H9 (cell line): ENCODE data around the gene PAK1. TPM values are rescaled to one million over a fixed set of nuclear protein-coding genes. Genes with fewer than 3 reads are reported as not detected.

Source experiments
- DNase-seq: peaks from one replicate; pipeline ENCODE4 v3.0.0-alpha.2; 2017
- H2AFZ ChIP-seq: one replicate; pipeline ENCODE4 v1.6.1; 2013; ENCODE audit warnings: mild to moderate bottlenecking, low read length, control low read depth, moderate library complexity
- H2AK5ac ChIP-seq: 2 replicates; pipeline ENCODE4 v1.6.1; 2013; ENCODE audit warnings: low read length, control low read depth, mixed read lengths; ENCODE audit not compliant: insufficient read length
- H2BK120ac ChIP-seq: one replicate; pipeline ENCODE4 v1.6.1; 2013; ENCODE audit warnings: low read depth, mild to moderate bottlenecking, low read length, control low read depth, inconsistent platforms; ENCODE audit not compliant: poor library complexity, severe bottlenecking
- H2BK12ac ChIP-seq: 2 replicates; pipeline ENCODE4 v1.6.1; 2013; ENCODE audit warnings: low read length, control low read depth, mixed read lengths, low read depth; ENCODE audit not compliant: insufficient read length
- H2BK15ac ChIP-seq: 2 replicates; pipeline ENCODE4 v1.6.1; 2013; ENCODE audit warnings: low read depth, low read length, control low read depth
- H2BK20ac ChIP-seq: one replicate; pipeline ENCODE4 v1.6.1; 2013; ENCODE audit warnings: low read depth, mild to moderate bottlenecking, low read length, control low read depth, inconsistent platforms; ENCODE audit not compliant: poor library complexity, severe bottlenecking
- H2BK5ac ChIP-seq: 2 replicates; pipeline ENCODE4 v1.6.1; 2013; ENCODE audit warnings: low read length, control low read depth, mixed read lengths; ENCODE audit not compliant: insufficient read length
- H3K14ac ChIP-seq: 2 replicates; pipeline ENCODE4 v1.6.1; 2013; ENCODE audit warnings: low read length, control low read depth; ENCODE audit not compliant: insufficient read depth
- H3K18ac ChIP-seq: 2 replicates; pipeline ENCODE4 v1.6.1; 2013; ENCODE audit warnings: low read depth, mild to moderate bottlenecking, mixed read lengths, low read length, control low read depth; ENCODE audit not compliant: insufficient read length
- H3K23ac ChIP-seq: 2 replicates; pipeline ENCODE4 v1.6.1; 2013; ENCODE audit warnings: low read length, control low read depth, mixed read lengths, low read depth; ENCODE audit not compliant: insufficient read length
- H3K23me2 ChIP-seq: 2 replicates; pipeline ENCODE4 v1.6.1; 2013; ENCODE audit warnings: low read depth, mild to moderate bottlenecking, mixed read lengths, low read length, control low read depth; ENCODE audit not compliant: insufficient read length, poor library complexity, severe bottlenecking
- H3K27ac ChIP-seq: 2 replicates; pipeline ENCODE4 v1.5.1; 2013; ENCODE audit warnings: low read length, control low read depth, mixed read lengths, low read depth; ENCODE audit not compliant: insufficient read length
- H3K27me3 ChIP-seq: 2 replicates; pipeline ENCODE4 v1.6.1; 2013; ENCODE audit warnings: low read length, control low read depth, inconsistent platforms; ENCODE audit not compliant: insufficient read depth
- H3K4ac ChIP-seq: 2 replicates; pipeline ENCODE4 v1.6.1; 2013; ENCODE audit warnings: low read depth, mild to moderate bottlenecking, control low read depth, inconsistent platforms, low read length, moderate library complexity
- H3K4me1 ChIP-seq: 2 replicates; pipeline ENCODE4 v1.6.1; 2013; ENCODE audit warnings: low read length, control low read depth, inconsistent platforms; ENCODE audit not compliant: insufficient read depth
- H3K4me2 ChIP-seq: 2 replicates; pipeline ENCODE4 v1.6.1; 2013; ENCODE audit warnings: low read length, control low read depth, mixed read lengths; ENCODE audit not compliant: insufficient read length, insufficient read depth
- H3K56ac ChIP-seq: 2 replicates; pipeline ENCODE4 v1.6.1; 2013; ENCODE audit warnings: low read depth, mild to moderate bottlenecking, mixed read lengths, low read length, control low read depth; ENCODE audit not compliant: insufficient read length
- H3K79me1 ChIP-seq: 2 replicates; pipeline ENCODE4 v1.6.1; 2013; ENCODE audit warnings: low read depth, mild to moderate bottlenecking, moderate library complexity, low read length, control low read depth, inconsistent platforms; ENCODE audit not compliant: insufficient read depth, poor library complexity, severe bottlenecking
- H3K79me2 ChIP-seq: 2 replicates; pipeline ENCODE4 v1.6.1; 2013; ENCODE audit warnings: low read length, control low read depth, inconsistent platforms; ENCODE audit not compliant: insufficient read depth
- H3K9ac ChIP-seq: 2 replicates; pipeline ENCODE4 v1.6.1; 2013; ENCODE audit warnings: low read length, control low read depth, mixed read lengths; ENCODE audit not compliant: insufficient read length; ENCODE audit errors: extremely low read depth
- H3K9me3 ChIP-seq: one replicate; pipeline ENCODE4 v1.6.1; 2013; ENCODE audit warnings: low read depth, low read length, inconsistent platforms; ENCODE audit not compliant: control insufficient read depth
- H3T11ph ChIP-seq: one replicate; pipeline ENCODE4 v1.6.1; 2013; ENCODE audit warnings: mild to moderate bottlenecking, low read length, control low read depth, inconsistent platforms
- H4K20me1 ChIP-seq: one replicate; pipeline ENCODE4 v1.6.1; 2013; ENCODE audit not compliant: control insufficient read depth, insufficient read length, insufficient read depth
- H4K5ac ChIP-seq: 2 replicates; pipeline ENCODE4 v1.6.1; 2013; ENCODE audit warnings: low read depth, mild to moderate bottlenecking, mixed read lengths, low read length, control low read depth; ENCODE audit not compliant: insufficient read length
- H4K8ac ChIP-seq: replicated peaks from 2 replicates; pipeline ENCODE4 v1.6.1; 2013; ENCODE audit warnings: low read length, control low read depth, mixed read lengths, low read depth; ENCODE audit not compliant: insufficient read length
- H4K91ac ChIP-seq: 2 replicates; pipeline ENCODE4 v1.6.1; 2013; ENCODE audit warnings: low read depth, mild to moderate bottlenecking, moderate library complexity, mixed read lengths, low read length, control low read depth; ENCODE audit not compliant: insufficient read length
- H3K27ac Mint-ChIP-seq, 3 experiments: 2 replicates in 2 of 3; 3 replicates in 1 of 3; pipeline ENCODE4 v1.8.0; 2020 to 2021; ENCODE audit warnings: mixed read lengths in 3 of 3, mild to moderate bottlenecking in 1 of 3, moderate library complexity in 1 of 3
- H3K27me3 Mint-ChIP-seq: 2 replicates; pipeline ENCODE4 v1.8.0; 2021; ENCODE audit warnings: low read depth, mild to moderate bottlenecking, moderate library complexity, mixed read lengths
- H3K36me3 Mint-ChIP-seq, 3 experiments: 2 replicates in 2 of 3; 3 replicates in 1 of 3; pipeline ENCODE4 v1.8.0; 2020 to 2021; ENCODE audit warnings: low read depth in 3 of 3, mixed read lengths in 3 of 3; ENCODE audit not compliant: insufficient read depth in 1 of 3
- H3K4me1 Mint-ChIP-seq, 2 experiments: 2 replicates each; pipeline ENCODE4 v1.8.0; 2020; ENCODE audit warnings: mixed read lengths in 2 of 2
- H3K4me3 Mint-ChIP-seq, 2 experiments: 2 replicates in 1 of 2; 3 replicates in 1 of 2; pipeline ENCODE4 v1.8.0; 2020 to 2021; ENCODE audit warnings: mild to moderate bottlenecking in 2 of 2, mixed read lengths in 2 of 2, moderate library complexity in 1 of 2
- H3K9me3 Mint-ChIP-seq, 2 experiments: 2 replicates in 1 of 2; 3 replicates in 1 of 2; pipeline ENCODE4 v1.8.0; 2020; ENCODE audit warnings: mild to moderate bottlenecking in 2 of 2, mixed read lengths in 2 of 2, moderate library complexity in 1 of 2
- CTCF ChIP-seq: fragments of 200-600 bp; sonication (generic); conservative IDR thresholded peaks from 3 replicates; pipeline ENCODE4 v1.8.0; 2021; ENCODE audit warnings: antibody characterized with exemption, mild to moderate bottlenecking
- WGBS: extraction: QIAGEN DNeasy Blood & Tissue Kit; methylation state at CpG from one replicate; pipeline ENCODE4 v1.1.7; 2013; ENCODE audit warnings: missing lambda C conversion rate, low lambda C conversion rate, mixed read lengths; ENCODE audit not compliant: insufficient read length; ENCODE audit errors: extremely low coverage; 5-methylcytosine and 5-hydroxymethylcytosine counted together
- total RNA-seq: library from RNA; stranded (reverse); gene quantifications from 2 replicates; pipeline ENCODE4 v1.2.1, GENCODE V29; 2021

The PAK1 gene
- total RNA-seq, 1 experiment from 2014 or later, result 122 TPM

DNA sequence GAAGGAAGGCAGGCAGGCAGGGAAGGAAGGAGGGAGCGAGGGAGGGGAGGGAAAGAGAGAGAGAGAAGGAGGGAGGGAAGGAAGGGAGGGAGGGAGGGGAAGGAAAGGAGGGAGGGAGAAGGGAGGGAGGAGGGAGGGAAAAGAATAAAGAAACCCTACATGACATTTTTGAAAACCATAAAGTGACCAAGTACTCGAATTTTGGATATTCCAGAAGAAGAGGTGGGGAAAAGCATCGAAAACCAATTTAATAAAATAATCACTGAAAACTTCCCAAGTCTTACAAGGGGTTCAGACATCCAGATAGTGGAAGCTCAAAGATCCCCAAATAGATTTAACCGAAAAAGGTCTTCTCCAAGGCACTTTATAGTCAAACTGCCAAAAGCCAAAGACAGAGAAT, 184.2 kb downstream of the PAK1 start:
- H2BK20ac ChIP-seq, result no peak overlapping the region
- no peak overlapping the region for H3K18ac ChIP-seq
- no peak overlapping the region for H3K9ac ChIP-seq
- H2BK120ac ChIP-seq, result no peak overlapping the region
- H3K23ac ChIP-seq, result no peak overlapping the region
- Mint-ChIP-seq H3K27ac (no peak overlapping the region; a peak in 1 of 7 replicates), H3K27me3 (no peaks in the 10 kb centered on the region), H3K9me3 (peaks cover 3 to 8% of the 10 kb centered on the region in 2 experiments), H3K4me3 (no peak overlapping the region), H3K36me3 (peaks cover 0 to 4% (median 0%) of the 10 kb centered on the region in 3 experiments; a peak in 1 of 7 replicates), H3K4me1 (no peaks in the 10 kb centered on the region)
- H2BK15ac ChIP-seq, result no peak overlapping the region
- no peak overlapping the region for H2BK12ac ChIP-seq
- no peak overlapping the region for H2BK5ac ChIP-seq
- no peak overlapping the region for H2AFZ ChIP-seq
- no CpG with 5 or more reads among the region's 4 CpGs for WGBS
- no peaks in the 10 kb centered on the region for H3K9me3 ChIP-seq
- DNase-seq, result no peak
- no peak overlapping the region for H2AK5ac ChIP-seq
- no peak overlapping the region for H3K27ac ChIP-seq
- no peak overlapping the region for H3K14ac ChIP-seq
- H4K8ac ChIP-seq, result no peak overlapping the region
- H3K79me2 ChIP-seq, result no peaks in the 10 kb centered on the region
- H4K5ac ChIP-seq, result no peak overlapping the region
- H3K23me2 ChIP-seq, result no peaks in the 10 kb centered on the region
- H3K56ac ChIP-seq, result no peak overlapping the region
- no peak overlapping the region for H3K4me2 ChIP-seq
- no peak for TF ChIP-seq CTCF
- H3K79me1 ChIP-seq, result no peaks in the 10 kb centered on the region
- no peaks in the 10 kb centered on the region for H3K4me1 ChIP-seq
- no peak overlapping the region for H4K91ac ChIP-seq
- H3K4ac ChIP-seq, result no peak overlapping the region
- no peaks in the 10 kb centered on the region for H4K20me1 ChIP-seq
- H3K27me3 ChIP-seq, result no peaks in the 10 kb centered on the region
- H3T11ph ChIP-seq, result no peak overlapping the region
